ENCODE measurements around the gene SLC35E2B. TPM values are rescaled to one million over a fixed set of nuclear protein-coding genes. Genes with fewer than 3 reads are reported as not detected.
"Not testable (repeated sequence)": the region's sequence is repeated elsewhere in the genome, so short reads cannot be mapped to it uniquely, and the experiment has no call there.

Gene SLC35E2B
- total RNA-seq, 1 donor from 2014 or later: 31.7 TPM

DNA sequence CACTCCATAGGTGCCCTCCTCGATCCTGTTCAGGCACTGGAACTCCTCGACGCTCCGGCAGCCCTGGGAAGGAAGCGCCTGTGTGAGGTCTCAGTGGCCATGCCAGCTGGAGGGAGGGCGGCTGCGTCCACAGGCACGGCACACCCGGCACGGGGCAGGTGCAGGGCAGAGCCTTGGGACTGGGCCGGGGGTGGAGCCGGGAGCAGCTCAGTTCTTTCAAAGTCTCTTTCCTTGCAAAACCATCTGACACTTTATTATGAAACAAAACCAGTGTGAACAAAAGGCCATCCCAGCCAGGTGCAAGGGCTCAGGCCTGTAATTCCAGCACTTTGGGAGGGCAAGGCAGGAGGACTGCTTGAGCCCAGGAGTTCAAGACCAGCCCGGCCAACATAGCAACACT is 54.1 kb downstream of the SLC35E2B start:
- DNase-seq: not testable (repeated sequence)

GRCh38 chr1:1637479-1637875 is 55.1 kb downstream of the SLC35E2B start:
- DNase-seq: not testable (repeated sequence)

DNA sequence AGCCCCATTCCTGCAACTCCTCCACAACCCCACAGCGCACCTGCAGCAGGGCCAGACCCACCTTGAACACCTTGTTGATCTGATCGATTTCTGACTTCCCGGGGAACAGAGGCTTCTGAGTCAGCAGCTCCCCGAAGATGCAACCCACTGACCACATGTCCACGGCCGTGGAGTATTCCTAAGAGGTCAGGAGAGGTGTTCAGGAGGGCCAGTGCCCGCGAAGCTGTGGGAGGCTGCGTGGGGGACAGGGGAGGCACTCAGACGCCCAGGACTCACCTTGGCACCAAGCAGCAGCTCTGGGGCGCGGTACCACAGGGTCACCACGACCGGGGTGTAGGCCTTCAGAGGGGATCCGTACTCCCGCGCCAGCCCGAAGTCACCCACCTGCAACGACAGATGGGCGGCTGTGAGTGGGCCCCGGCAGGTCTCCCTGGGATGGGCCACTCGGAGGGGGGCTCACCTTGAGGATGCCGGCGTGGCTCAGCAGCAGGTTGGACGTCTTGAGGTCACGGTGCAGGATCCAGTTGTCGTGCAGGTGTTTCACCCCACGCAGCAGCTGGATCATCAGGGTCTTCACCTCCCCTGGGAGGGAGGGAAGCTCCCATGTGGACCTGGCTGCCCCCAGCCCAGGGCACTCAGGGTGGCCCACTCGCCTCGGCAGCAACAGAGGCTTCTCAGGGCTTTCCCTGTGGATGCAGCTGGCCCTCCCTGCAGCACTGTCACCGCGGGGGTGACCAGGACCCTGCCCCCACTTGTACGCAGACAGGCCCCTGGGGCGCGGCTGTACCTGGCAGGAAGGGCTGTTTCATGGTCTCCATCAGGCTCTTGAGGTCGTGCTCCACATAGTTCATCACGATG is 55.7 kb downstream of the SLC35E2B start:
- not testable (repeated sequence) for DNase-seq

- not testable (repeated sequence) for DNase-seq
These were observed 58.0 kb downstream of the SLC35E2B start for GRCh38 chr1:1634613-1635012.

- DNase-seq: not testable (repeated sequence)
These were observed 59.2 kb downstream of the SLC35E2B start for GRCh38 chr1:1633409-1633808.

DNA sequence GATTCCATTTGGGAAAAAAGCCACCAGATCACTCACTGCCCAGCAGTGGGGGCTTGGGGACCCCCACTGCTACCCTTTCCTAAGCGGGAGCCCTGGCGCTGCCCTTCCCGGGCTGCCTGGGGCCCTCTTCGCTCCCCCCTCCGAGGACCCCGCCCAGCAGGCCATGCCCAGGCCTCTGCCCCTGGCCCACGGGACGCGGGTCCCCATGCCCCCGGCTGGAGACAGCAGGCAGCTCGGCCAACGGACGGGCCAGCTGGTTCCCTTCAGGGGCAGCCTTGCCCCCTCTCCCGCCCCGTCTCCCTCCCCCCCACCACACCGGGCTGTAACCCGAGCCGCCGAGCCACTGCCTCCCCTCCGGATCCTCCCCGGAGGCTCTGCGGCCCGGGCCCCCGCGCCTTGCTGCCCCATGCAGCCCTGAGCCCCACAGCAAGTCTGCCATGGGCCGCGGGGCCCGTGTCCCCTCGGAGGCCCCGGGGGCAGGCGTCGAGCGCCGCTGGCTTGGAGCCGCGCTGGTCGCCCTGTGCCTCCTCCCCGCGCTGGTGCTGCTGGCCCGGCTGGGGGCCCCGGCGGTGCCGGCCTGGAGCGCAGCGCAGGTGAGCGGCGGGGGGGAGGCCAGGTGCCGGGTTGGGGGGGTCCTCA is 60.7 kb downstream of the SLC35E2B start, which contains the start of gene MMP23B:
MMP23B (plus strand) TSS at position 392 of the 639 bp plus-strand sequence; CDS start at position 438, 46 bp downstream.
- DNase-seq: no peak

- DNase-seq: peak; percentile 77
These were observed 61.4 kb downstream of the SLC35E2B start for GRCh38 chr1:1630965-1631781.

DNA sequence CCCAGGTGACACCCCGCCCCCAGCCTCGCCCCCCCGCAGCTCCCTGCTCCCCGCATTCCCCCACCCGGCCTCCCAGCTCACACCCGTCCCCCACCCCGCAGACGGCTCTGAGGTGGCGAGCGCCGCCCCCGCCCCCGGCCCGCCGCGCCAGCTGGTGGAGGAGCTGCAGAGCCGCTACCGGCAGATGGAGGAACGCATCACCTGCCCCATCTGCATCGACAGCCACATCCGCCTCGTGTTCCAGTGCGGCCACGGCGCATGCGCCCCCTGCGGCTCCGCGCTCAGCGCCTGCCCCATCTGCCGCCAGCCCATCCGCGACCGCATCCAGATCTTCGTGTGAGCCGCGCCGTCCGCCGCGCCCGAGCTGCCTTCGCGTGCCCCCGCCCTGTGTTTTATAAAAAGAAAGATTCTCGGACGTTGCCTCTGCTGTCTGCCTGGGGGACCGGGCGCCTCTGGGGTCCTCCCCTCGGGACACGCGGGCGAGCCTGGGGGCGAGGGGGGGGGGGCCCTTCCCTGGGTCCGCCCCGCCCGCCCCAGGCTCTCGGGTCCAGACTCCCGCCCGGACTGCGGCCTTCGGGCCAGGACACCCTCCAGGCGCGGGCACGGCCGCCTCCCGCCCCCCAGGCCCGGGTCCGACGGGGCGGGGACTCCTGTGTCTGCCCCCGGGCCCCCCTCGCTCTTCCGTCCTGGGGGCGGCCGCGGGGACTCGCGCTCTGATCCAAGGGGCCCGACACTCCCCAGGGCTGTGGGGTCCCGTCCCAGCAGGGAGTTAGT is 62.2 kb downstream of the SLC35E2B start:
- DNase-seq: peak; percentile 83

GRCh38 chr1:1629430-1630190 is 63.0 kb downstream of the SLC35E2B start:
- no peak for DNase-seq

DNA sequence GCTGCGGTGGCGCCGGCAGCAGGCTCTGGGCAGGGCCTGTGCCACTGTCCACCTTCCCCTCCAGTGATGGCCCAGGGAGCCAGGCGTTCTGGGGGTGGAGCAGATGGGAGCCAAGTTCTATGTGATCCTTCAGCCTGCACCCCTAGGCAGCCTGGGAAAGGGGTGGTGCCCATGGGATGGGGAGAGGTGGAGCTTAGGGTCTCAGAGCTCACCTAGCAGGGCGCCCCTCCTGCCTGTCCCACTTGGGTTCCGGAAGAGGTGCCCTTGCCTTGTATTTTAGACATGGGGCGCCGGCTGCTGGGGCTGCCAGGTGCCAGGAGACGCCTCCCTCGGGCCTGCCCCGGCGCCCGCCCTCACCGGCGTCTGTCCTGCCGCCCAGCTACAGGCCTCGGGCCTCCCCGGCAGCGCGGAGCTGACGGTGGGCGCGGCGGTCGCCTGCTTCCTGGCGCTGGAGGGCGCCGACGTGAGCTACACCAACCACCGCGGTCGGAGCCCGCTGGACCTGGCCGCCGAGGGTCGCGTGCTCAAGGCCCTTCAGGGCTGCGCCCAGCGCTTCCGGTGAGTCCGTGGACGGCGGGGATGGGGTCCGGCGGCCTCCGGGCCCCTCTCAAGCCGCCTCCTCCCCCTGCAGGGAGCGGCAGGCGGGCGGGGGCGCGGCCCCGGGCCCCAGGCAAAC is 63.7 kb downstream of the SLC35E2B start:
- DNase-seq: no peak

DNA sequence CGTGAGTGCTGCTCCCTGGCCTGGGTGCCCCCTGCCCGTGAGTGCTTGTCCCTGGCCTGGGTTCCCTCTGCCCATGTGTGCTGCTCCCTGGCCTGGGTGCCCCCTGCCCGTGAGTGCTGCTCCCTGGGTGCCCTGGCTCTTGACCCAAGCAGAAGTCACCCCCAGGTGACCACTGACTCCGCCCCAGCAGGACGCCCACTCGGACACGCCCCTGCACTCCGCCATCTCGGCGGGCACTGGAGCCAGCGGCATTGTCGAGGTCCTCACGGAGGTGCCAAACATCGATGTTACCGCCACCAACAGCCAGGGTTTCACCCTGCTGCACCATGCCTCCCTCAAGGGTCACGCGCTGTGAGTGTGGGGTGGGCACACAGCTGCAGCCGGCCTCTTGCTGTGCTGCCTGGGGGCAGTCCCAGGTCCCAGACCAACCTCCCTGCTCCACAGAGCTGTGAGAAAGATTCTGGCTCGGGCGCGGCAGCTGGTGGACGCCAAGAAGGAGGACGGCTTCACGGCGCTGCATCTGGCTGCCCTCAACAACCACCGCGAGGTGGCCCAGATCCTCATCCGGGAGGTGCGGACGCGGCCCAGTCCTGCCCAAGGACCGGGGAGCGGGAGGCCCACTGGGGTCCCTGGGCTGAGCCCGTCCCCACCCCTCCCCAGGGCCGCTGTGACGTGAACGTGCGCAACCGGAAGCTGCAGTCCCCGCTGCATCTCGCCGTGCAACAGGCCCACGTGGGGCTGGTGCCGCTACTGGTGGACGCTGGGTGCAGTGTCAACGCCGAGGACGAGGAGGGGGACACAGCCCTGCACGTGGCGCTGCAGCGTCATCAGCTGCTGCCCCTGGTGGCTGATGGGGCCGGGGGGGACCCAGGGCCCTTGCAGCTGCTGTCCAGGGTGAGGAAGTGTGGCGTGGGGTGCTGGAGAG is 64.5 kb downstream of the SLC35E2B start:
- DNase-seq: no peak

- DNase-seq: no peak
These were observed 65.2 kb downstream of the SLC35E2B start for GRCh38 chr1:1627261-1627828.

DNA sequence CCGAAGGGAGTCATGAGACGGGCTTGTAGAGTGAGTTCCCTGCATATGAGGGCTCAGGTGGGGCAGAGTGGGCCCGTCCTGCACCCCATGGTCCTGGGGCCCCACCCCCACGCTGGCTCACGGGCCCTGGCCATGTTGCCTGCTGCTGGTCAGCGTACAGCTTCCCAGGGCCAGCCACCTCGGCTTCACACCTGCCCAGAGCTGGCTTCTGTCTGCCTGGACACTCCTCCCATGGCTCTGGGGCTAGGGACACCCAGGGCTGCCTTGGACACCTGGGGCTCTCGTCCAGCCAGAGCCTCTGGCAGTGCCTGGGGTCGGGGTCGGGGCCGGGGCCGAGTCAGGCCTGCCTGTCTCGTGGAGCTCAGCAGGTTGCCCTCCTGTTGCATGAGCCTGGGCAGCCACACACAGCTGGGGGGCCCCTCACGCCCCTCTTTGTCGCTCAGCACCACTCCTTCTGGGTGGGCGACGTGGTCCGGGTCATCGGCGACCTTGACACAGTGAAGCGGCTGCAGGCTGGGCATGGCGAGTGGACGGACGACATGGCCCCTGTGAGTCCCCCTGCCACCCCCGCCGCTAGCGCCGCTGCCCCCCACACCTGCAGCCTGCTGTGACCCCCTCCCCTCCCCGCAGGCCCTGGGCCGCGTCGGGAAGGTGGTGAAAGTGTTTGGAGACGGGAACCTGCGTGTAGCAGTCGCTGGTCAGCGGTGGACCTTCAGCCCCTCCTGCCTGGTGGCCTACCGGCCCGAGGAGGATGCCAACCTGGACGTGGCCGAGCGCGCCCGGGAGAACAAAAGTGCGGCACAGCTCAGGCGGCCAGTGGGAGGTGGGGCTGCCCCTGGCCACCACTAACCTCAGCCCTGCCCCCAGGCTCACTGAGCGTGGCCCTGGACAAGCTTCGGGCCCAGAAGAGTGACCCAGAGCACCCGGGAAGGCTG is 66.1 kb downstream of the SLC35E2B start:
- no peak for DNase-seq

- no peak for DNase-seq
These were observed 66.8 kb downstream of the SLC35E2B start for GRCh38 chr1:1625824-1626206.

GRCh38 chr1:1625404-1625775 is 67.2 kb downstream of the SLC35E2B start:
- DNase-seq: no peak

DNA sequence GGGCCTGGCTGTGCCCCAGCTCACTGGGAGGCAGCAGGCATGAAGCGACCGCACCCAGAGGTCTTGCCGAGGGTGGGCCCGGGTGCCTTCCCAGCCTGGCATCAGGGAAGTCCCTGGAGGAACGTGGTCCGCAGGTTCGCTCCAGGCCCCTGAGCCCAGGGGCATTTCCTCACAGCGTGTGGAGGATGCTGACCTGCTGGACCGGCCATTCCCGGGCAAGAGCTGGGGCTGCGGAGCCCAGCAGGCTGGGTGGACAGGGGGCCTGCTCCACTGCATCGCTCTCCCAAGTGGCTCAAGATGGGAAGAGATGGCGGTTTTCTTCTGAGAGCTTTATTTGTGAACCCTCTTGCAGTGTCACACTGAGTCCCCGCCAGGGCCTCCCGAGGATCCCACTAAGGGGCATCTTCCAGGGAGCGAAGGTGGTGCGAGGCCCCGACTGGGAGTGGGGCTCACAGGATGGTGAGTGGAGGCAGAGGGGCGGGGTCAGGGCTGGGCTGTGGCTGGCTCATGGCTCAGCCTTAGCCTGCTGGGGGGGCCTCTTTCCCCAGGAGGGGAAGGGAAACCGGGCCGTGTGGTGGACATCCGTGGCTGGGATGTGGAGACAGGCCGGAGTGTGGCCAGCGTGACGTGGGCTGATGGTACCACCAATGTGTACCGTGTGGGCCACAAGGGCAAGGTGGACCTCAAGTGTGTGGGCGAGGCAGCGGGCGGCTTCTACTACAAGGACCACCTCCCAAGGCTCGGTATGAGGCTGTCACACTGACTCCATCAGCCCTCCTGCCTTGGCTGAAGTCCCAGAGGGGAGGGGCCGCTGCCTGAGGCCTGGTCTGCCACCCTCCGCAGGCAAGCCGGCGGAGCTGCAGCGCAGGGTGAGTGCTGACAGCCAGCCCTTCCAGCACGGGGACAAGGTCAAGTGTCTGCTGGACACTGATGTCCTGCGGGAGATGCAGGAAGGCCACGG is 67.9 kb downstream of the SLC35E2B start:
- no peak for DNase-seq

Measured in skin of body (tissue), 2 donors.